Body of pancreas (tissue), 4 donors: Measurements from ENCODE around the gene HASPIN. TPM values are rescaled to one million over a fixed set of nuclear protein-coding genes. Genes with fewer than 3 reads are reported as not detected.

Source experiments
- ATAC-seq: fragments of 150-250 bp; one replicate; pipeline ENCODE4 v1.9.1; 2016
- DNase-seq, 4 donors: peaks; one replicate each; pipeline ENCODE4 v3.0.0-alpha.2; 2019
- H3K27ac ChIP-seq, 4 donors: fragments of 200-600 bp; sonication (generic); 1 replicate in 3 of 4; 2 replicates in 1 of 4; pipeline versions ENCODE4 v1.5.1 to v1.6.1; 2016 to 2019; ENCODE audit warnings: mild to moderate bottlenecking in 1 of 4, mixed read lengths in 1 of 4, moderate library complexity in 1 of 4
- H3K27me3 ChIP-seq, 2 donors: fragments of 200-600 bp; sonication (generic); one replicate each; pipeline ENCODE4 v1.6.0; 2016; ENCODE audit warnings: mild to moderate bottlenecking in 1 of 2
- H3K36me3 ChIP-seq, 2 donors: fragments of 200-600 bp; sonication (generic); replicated peaks in 1 of 2; 2 replicates each; pipeline ENCODE4 v1.5.1; 2016; ENCODE audit warnings: low read depth in 2 of 2; ENCODE audit not compliant: insufficient read depth in 1 of 2
- H3K4me1 ChIP-seq: fragments of 200-600 bp; sonication (generic); one replicate; pipeline ENCODE4 v1.6.0; 2016
- H3K4me3 ChIP-seq, 2 donors: fragments of 200-600 bp; sonication (generic); 1 replicate in 1 of 2; 2 replicates in 1 of 2; pipeline ENCODE4 v1.5.1; 2016 to 2019
- H3K9me3 ChIP-seq, 3 donors: fragments of 200-600 bp; sonication (generic); 1 replicate in 2 of 3; 2 replicates in 1 of 3; pipeline ENCODE4 v1.5.1; 2016
- CTCF ChIP-seq, 7 experiments: fragments of 450-650 bp in 4 of 7; fragments of 200-600 bp in 3 of 7; sonication (generic) in 3 of 7; IDR thresholded peaks; one replicate each; pipeline ENCODE4 v1.5.1; 2016 to 2019; ENCODE audit warnings: antibody characterized with exemption in 7 of 7
- POLR2A ChIP-seq, 3 donors: fragments of 450-650 bp; IDR thresholded peaks; one replicate each; pipeline ENCODE4 v1.6.1; 2016; ENCODE audit warnings: antibody characterized with exemption in 3 of 3, mild to moderate bottlenecking in 2 of 3
- WGBS, 2 donors: methylation state at CpG; one replicate each; pipeline ENCODE4 v1.1.5; 2017; 5-methylcytosine and 5-hydroxymethylcytosine counted together
- intact Hi-C: fragments of 100-400 bp; cut with DNase I; formaldehyde crosslinking; loops from one replicate; pipeline ENCODE4 v1.15.1; 2023
- total RNA-seq, 2 donors: library from RNA; depleted of rRNA; stranded (reverse); fragments of >200 nt; gene quantifications; one replicate each; pipeline ENCODE4 v1.1.0, GENCODE V29; 2016

The HASPIN gene
- total RNA-seq, 2 donors from 2014 or later, result not detected

DNA sequence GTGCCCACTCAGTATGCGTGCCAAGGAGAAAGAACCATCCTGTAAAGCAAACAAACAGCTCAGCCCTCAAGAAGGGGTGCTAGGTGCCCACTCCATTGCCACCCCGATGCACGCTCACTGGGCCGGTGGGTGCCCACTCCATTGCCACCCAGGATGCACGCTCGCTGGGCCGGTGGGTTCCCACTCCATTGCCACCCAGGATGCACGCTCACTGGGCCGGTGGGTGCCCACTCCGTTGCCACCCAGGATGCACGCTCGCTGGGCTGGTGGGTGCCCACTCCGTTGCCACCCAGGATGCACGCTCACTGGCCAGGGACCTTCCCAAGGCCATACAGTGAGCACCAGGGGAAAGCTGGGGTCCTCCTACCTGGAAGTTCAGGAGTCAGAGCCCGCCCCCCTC lies 28.1 kb downstream of the HASPIN start:
- no peak overlapping the region for H3K27ac ChIP-seq
- no peak overlapping the region for H3K4me3 ChIP-seq
- H3K9me3 ChIP-seq, result no peaks in the 10 kb centered on the region
- intact Hi-C loops, result no loop called here
- 87 to 90% methylated on average over 6 to 14 of the region's 15 CpGs for WGBS, 2 donors
- no peaks in the 10 kb centered on the region for H3K36me3 ChIP-seq
- no peaks in the 10 kb centered on the region for H3K27me3 ChIP-seq
- H3K4me1 ChIP-seq, result peaks cover 5% of the 10 kb centered on the region
- ATAC-seq (no peak), DNase-seq (no peak)
- TF ChIP-seq POLR2A (IDR thresholded peaks at IDR 0.05), result no peak

GRCh38 chr17:3753624-3754023 lies 29.9 kb downstream of the HASPIN start:
- WGBS, 2 donors, result 70 to 80% methylated on average over 2 to 11 of the region's 12 CpGs
- Histone ChIP-seq H3K27ac (peak overlapping the region in 1 of 4 donors; percentile 58), H3K36me3 (no peaks in the 10 kb centered on the region), H3K27me3 (no peaks in the 10 kb centered on the region), H3K4me3 (no peak overlapping the region), H3K4me1 (peaks cover 5% of the 10 kb centered on the region), H3K9me3 (no peaks in the 10 kb centered on the region)
- TF ChIP-seq POLR2A (IDR thresholded peaks at IDR 0.05) (no peak), CTCF (IDR thresholded peaks at IDR 0.05) (no peak)
- DNase-seq (no peak), ATAC-seq (no peak)
- intact Hi-C loops, result no loop called here

DNA sequence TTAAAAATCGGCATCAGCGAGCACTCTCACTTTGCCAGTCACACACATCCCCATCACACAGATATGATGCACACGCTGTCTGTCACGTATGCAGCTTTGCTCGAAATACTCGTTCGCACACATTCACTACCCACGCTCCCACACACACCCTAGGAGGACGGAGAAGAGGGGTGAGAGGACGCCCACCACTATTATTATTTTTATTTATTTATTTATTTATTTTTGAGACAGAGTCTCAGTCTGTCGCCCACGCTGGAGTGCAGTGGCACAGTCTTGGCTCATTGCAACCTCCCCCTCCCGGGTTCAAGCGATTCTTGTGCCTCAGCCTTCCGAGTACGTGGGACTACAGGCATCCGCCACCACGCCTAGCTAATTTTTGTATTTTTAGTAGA lies 30.4 kb downstream of the HASPIN start:
- peaks cover 5% of the 10 kb centered on the region for H3K4me1 ChIP-seq
- ATAC-seq (no peak), DNase-seq (no peak)
- H3K27ac ChIP-seq, result peak overlapping the region; percentile 58 to 88 (median 72)
- H3K36me3 ChIP-seq, result no peaks in the 10 kb centered on the region
- H3K9me3 ChIP-seq, result no peaks in the 10 kb centered on the region
- no peak overlapping the region for H3K4me3 ChIP-seq
- H3K27me3 ChIP-seq, result no peaks in the 10 kb centered on the region
- WGBS, 2 donors, result 80 to 81% methylated on average over 18 of the region's 18 CpGs
- intact Hi-C loops, result no loop called here
- no peak for TF ChIP-seq CTCF (IDR thresholded peaks at IDR 0.05)
- TF ChIP-seq POLR2A (IDR thresholded peaks at IDR 0.05), result peak in 2 of 3 donors; percentile 16 to 25

DNA sequence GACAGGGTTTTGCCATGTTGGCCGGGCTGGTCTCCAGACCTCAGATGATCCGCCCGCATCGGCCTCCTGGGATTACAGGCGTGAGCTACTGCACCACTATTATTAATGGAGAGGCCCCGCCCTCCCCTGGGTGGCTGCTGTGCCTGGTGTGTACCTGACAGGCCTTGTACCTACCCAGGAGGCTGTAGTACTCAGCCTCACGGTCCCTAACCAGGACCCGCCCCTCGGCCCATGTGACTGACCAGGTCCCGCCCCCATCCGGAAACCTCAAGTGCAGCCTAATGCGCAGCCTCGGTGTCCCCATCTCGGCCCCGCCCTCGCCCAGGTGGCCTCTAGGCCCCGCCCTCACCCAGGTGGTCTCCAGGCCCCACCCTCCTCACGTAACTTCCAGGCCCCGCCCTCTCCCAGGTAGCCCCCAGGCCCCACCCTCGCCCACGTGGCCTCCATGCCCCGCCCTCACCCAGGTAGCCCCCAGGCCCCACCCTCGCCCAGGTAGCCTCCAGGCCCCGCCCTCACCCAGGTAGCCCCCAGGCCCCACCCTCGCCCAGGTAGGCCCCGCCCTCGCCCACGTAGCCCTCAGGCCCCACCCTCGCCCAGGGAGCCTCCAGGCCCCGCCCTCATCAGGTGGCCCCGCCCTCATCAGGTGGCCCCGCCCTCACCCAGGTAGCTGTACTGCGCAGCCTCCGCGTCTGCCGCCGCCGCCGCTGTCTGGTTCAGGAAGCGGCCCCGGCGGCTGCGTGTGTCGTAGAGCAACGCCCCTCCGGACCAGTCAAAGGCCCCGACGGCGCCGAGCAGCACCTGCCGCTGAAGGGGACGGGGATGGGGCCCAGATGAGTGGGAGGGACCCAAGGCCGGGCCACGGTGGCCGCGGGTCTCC lies 31.0 kb downstream of the HASPIN start:
- Histone ChIP-seq H3K4me1 (peaks cover 5% of the 10 kb centered on the region), H3K27me3 (no peaks in the 10 kb centered on the region), H3K27ac (peak overlapping the region; percentile 69 to 92 (median 89)), H3K4me3 (peak overlapping the region; percentile 8 to 44), H3K9me3 (peaks cover 0 to 4% (median 0%) of the 10 kb centered on the region in 3 donors), H3K36me3 (no peaks in the 10 kb centered on the region)
- DNase-seq (peak; percentile 98 to 100 (median 100)), ATAC-seq (peak; percentile 90)
- intact Hi-C loops, result no loop called here
- TF ChIP-seq POLR2A (IDR thresholded peaks at IDR 0.05) (peak; percentile 84 to 90 (median 87)), CTCF (IDR thresholded peaks at IDR 0.05) (no peak)
- 3 to 8% methylated on average over 5 to 53 of the region's 56 CpGs for WGBS, 2 donors

DNA sequence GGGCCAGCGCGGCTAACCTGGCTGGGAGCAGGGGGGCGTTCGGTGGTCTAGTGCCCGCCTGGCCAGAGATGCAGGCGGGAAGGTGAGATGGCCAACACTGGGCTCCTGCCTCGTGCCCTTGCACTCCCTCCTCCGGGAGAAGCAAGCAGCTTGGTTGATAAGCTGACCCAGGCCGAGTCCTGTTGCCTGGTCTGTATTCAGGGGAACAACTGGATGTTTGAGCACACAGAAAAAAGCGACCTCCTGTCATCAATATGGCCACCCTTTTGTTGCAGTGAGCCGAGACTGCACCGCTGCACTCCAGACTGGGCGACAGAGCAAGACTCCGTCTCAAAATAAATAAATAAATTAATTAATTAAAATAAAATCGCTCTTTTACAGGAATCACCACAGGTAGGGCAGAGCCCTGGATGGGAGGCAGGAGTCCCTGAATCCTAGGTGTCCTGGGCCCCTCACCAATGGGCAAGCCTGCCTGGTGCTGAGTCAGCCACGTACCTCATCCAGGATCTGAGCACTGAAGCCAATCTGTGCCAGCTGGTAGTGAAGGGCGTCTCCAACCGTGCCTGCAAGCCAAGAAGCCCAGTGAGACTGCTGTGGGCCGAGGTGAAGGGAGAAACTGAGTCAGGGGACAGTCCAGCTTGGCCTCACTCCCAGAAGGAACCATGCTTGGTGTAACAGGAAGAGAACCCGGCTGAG lies 31.8 kb downstream of the HASPIN start:
- intact Hi-C loops, result no loop called here
- TF ChIP-seq POLR2A (IDR thresholded peaks at IDR 0.05) (no peak), CTCF (IDR thresholded peaks at IDR 0.05) (no peak)
- Histone ChIP-seq H3K27me3 (no peaks in the 10 kb centered on the region), H3K36me3 (no peaks in the 10 kb centered on the region), H3K4me3 (peak overlapping the region; percentile 8 to 44), H3K4me1 (peaks cover 5% of the 10 kb centered on the region), H3K9me3 (peaks cover 0 to 9% (median 0%) of the 10 kb centered on the region in 3 donors), H3K27ac (peak overlapping the region; percentile 69 to 92 (median 89))
- 32 to 36% methylated on average over 14 to 20 of the region's 20 CpGs for WGBS, 2 donors
- DNase-seq (peak; percentile 18 to 59 (median 33)), ATAC-seq (no peak)
